KBM-7 (cell line): Measurements from ENCODE around the gene EFHC1.

Experiments
- DNase-seq: peaks from one replicate; pipeline ENCODE4 v3.0.0-alpha.2; 2015
- in situ Hi-C: fragments of 300-500 bp; cut with MboI; formaldehyde crosslinking; loops from 2 replicates; pipeline ENCODE4 v1.14.3; 2020; ENCODE audit warnings: low sequenced_read_pairs, low pct_unique_long_range_greater_than_20kb, mixed read lengths

The EFHC1 gene

GRCh38 chr6:52511163-52511562, 91.0 kb downstream of the EFHC1 start:
- in situ Hi-C loops = no loop called here
- no peak for DNase-seq

GRCh38 chr6:52511572-52512151, 91.5 kb downstream of the EFHC1 start:
- DNase-seq = no peak
- in situ Hi-C loops = no loop called here

- in situ Hi-C loops = no loop called here
- no peak for DNase-seq
These were observed 92.1 kb downstream of the EFHC1 start for GRCh38 chr6:52512199-52512598.

GRCh38 chr6:52513464-52513863, 93.3 kb downstream of the EFHC1 start:
- DNase-seq = no peak
- in situ Hi-C loops = no loop called here

- in situ Hi-C loops = no loop called here
- no peak for DNase-seq
These were observed 93.8 kb downstream of the EFHC1 start for GRCh38 chr6:52513896-52514295.

- DNase-seq = no peak
- in situ Hi-C loops = no loop called here
These were observed 94.4 kb downstream of the EFHC1 start for GRCh38 chr6:52514514-52514913.

- no peak for DNase-seq
- in situ Hi-C loops = no loop called here
These were observed 95.2 kb downstream of the EFHC1 start for GRCh38 chr6:52515219-52515960.

GRCh38 chr6:52516269-52516668, 96.1 kb downstream of the EFHC1 start:
- no peak for DNase-seq
- in situ Hi-C loops = no loop called here

GRCh38 chr6:52516943-52517342, 96.8 kb downstream of the EFHC1 start:
- in situ Hi-C loops = no loop called here
- no peak for DNase-seq

GRCh38 chr6:52517502-52518278, 97.5 kb downstream of the EFHC1 start:
- DNase-seq = no peak

GRCh38 chr6:52518279-52518945, 98.3 kb downstream of the EFHC1 start:
- DNase-seq = no peak
- in situ Hi-C loops = no loop called here

More at GRCh38 chr6:52517502-52518278, 97.5 kb downstream of the EFHC1 start:
- in situ Hi-C loops = no loop called here

- in situ Hi-C loops = no loop called here
- DNase-seq = no peak
These were observed 99.5 kb downstream of the EFHC1 start for GRCh38 chr6:52519618-52520017.

GRCh38 chr6:52522151-52522626, 102.0 kb downstream of the EFHC1 start:
- DNase-seq = no peak
- in situ Hi-C loops = no loop called here

- in situ Hi-C loops = no loop called here
- no peak for DNase-seq
These were observed 102.5 kb downstream of the EFHC1 start for GRCh38 chr6:52522655-52523054.

- in situ Hi-C loops = no loop called here
- DNase-seq = no peak
These were observed 103.4 kb downstream of the EFHC1 start for GRCh38 chr6:52523378-52524142.

- no peak for DNase-seq
- in situ Hi-C loops = no loop called here
These were observed 104.8 kb downstream of the EFHC1 start for GRCh38 chr6:52524918-52525317.

GRCh38 chr6:52526634-52527033, 106.5 kb downstream of the EFHC1 start:
- no peak for DNase-seq
- in situ Hi-C loops = no loop called here

- DNase-seq = no peak
- in situ Hi-C loops = no loop called here
These were observed 107.3 kb downstream of the EFHC1 start for GRCh38 chr6:52527436-52527835.

GRCh38 chr6:52529311-52529710, 109.2 kb downstream of the EFHC1 start:
- in situ Hi-C loops = no loop called here
- DNase-seq = no peak
